HT-29 (cell line): ENCODE results near the gene GAL3ST1. TPM values are rescaled to one million over a fixed set of nuclear protein-coding genes. Genes with fewer than 3 reads are reported as not detected.
"Not testable (repeated sequence)": the region's sequence is repeated elsewhere in the genome, so short reads cannot be mapped to it uniquely, and the experiment has no call there.

ENCODE experiments used
- DNase-seq: peaks from one replicate; pipeline ENCODE4 v3.0.0-alpha.2; 2015; ENCODE audit warnings: low spot score
- total RNA-seq: library from RNA; depleted of rRNA; stranded (reverse); fragments of >200 nt; shearing (Covaris generic); gene quantifications from 2 replicates; pipeline ENCODE4 v1.2.3, GENCODE V29; 2014

Gene GAL3ST1
- total RNA-seq, 1 experiment from 2014 or later, result 8.1 TPM

- DNase-seq, result no peak
Observed at GRCh38 chr22:30564761-30565119, 9.7 kb downstream of the GAL3ST1 start.

GRCh38 chr22:30564045-30564760 lies 10.3 kb downstream of the GAL3ST1 start:
- DNase-seq, result no peak

GRCh38 chr22:30562366-30562765 lies 12.1 kb downstream of the GAL3ST1 start:
- peak; percentile 44 for DNase-seq

- DNase-seq, result no peak
Observed at GRCh38 chr22:30561402-30562189, 12.9 kb downstream of the GAL3ST1 start.

- DNase-seq, result not testable (repeated sequence)
Observed at GRCh38 chr22:30560643-30561202, 13.7 kb downstream of the GAL3ST1 start.

- DNase-seq, result no peak
Observed at GRCh38 chr22:30559889-30560288, 14.6 kb downstream of the GAL3ST1 start.

- DNase-seq, result no peak
Observed at GRCh38 chr22:30557243-30557642, 17.2 kb downstream of the GAL3ST1 start.

GRCh38 chr22:30556388-30556787 lies 18.1 kb downstream of the GAL3ST1 start:
- peak; percentile 8 for DNase-seq

- no peak for DNase-seq
Observed at GRCh38 chr22:30555282-30556210, 18.9 kb downstream of the GAL3ST1 start.

- DNase-seq, result no peak
Observed at GRCh38 chr22:30553971-30554370, 20.5 kb downstream of the GAL3ST1 start.

- no peak for DNase-seq
Observed at GRCh38 chr22:30552719-30553118, 21.7 kb downstream of the GAL3ST1 start.

GRCh38 chr22:30551813-30552212 lies 22.7 kb downstream of the GAL3ST1 start:
- not testable (repeated sequence) for DNase-seq

GRCh38 chr22:30547188-30547587 lies 27.3 kb downstream of the GAL3ST1 start:
- DNase-seq, result no peak

GRCh38 chr22:30546616-30547015 lies 27.8 kb downstream of the GAL3ST1 start, which contains the start of gene SEC14L6:
TSS of gene SEC14L6 (minus strand) at chr22:30546741. CDS start at chr22:30546682, 59 bp downstream.
- no peak for DNase-seq

GRCh38 chr22:30542811-30543188 lies 31.7 kb downstream of the GAL3ST1 start:
- no peak for DNase-seq

- DNase-seq, result no peak
Observed at GRCh38 chr22:30541961-30542810, 32.3 kb downstream of the GAL3ST1 start.

- DNase-seq, result not testable (repeated sequence)
Observed at GRCh38 chr22:30541511-30541910, 33.0 kb downstream of the GAL3ST1 start.

- no peak for DNase-seq
Observed at GRCh38 chr22:30539368-30539767, 35.1 kb downstream of the GAL3ST1 start.

- no peak for DNase-seq
Observed at GRCh38 chr22:30538280-30538679, 36.2 kb downstream of the GAL3ST1 start.

- no peak for DNase-seq
Observed at GRCh38 chr22:30537083-30537731, 37.3 kb downstream of the GAL3ST1 start.
